HG03060 (cell line): ENCODE results near the gene PRRX2.

Experiments used
- ATAC-seq: cut with Tn5 transposase; IDR thresholded peaks from one replicate; pipeline ENCODE4 v1.9.1; 2021; ENCODE audit warnings: low read depth, moderate number of reproducible peaks; ENCODE audit not compliant: unreplicated experiment

PRRX2 gene

GRCh38 chr9:129673602-129674001 lies 8.2 kb downstream of the PRRX2 start:
- no peak for ATAC-seq

GRCh38 chr9:129674229-129674628 lies 8.8 kb downstream of the PRRX2 start:
- ATAC-seq, result no peak

- no peak for ATAC-seq
Observed at GRCh38 chr9:129675620-129676019, 10.2 kb downstream of the PRRX2 start.

- no peak for ATAC-seq
Observed at GRCh38 chr9:129676287-129676686, 10.8 kb downstream of the PRRX2 start.

- no peak for ATAC-seq
Observed at GRCh38 chr9:129676975-129677374, 11.5 kb downstream of the PRRX2 start.

- ATAC-seq, result no peak
Observed at GRCh38 chr9:129677456-129677855, 12.0 kb downstream of the PRRX2 start.

- ATAC-seq, result no peak
Observed at GRCh38 chr9:129678844-129679243, 13.4 kb downstream of the PRRX2 start.

GRCh38 chr9:129679537-129679936 lies 14.1 kb downstream of the PRRX2 start:
- ATAC-seq, result no peak

- no peak for ATAC-seq
Observed at GRCh38 chr9:129681924-129682323, 16.5 kb downstream of the PRRX2 start.

- no peak for ATAC-seq
Observed at GRCh38 chr9:129682381-129682780, 16.9 kb downstream of the PRRX2 start.

GRCh38 chr9:129685220-129685932 lies 19.9 kb downstream of the PRRX2 start:
- no peak for ATAC-seq

- ATAC-seq, result no peak
Observed at GRCh38 chr9:129685933-129686259, 20.4 kb downstream of the PRRX2 start.

- ATAC-seq, result no peak
Observed at GRCh38 chr9:129686736-129687135, 21.3 kb downstream of the PRRX2 start.

- no peak for ATAC-seq
Observed at GRCh38 chr9:129687391-129687790, 21.9 kb downstream of the PRRX2 start.

- ATAC-seq, result no peak
Observed at GRCh38 chr9:129688285-129689043, 23.0 kb downstream of the PRRX2 start.

- ATAC-seq, result no peak
Observed at GRCh38 chr9:129692534-129692933, 27.1 kb downstream of the PRRX2 start.

- ATAC-seq, result no peak
Observed at GRCh38 chr9:129693741-129694140, 28.3 kb downstream of the PRRX2 start.

GRCh38 chr9:129694243-129694646 lies 28.8 kb downstream of the PRRX2 start:
- no peak for ATAC-seq

GRCh38 chr9:129695870-129696269 lies 30.4 kb downstream of the PRRX2 start:
- ATAC-seq, result no peak

- no peak for ATAC-seq
Observed at GRCh38 chr9:129696944-129697655, 31.7 kb downstream of the PRRX2 start.

- no peak for ATAC-seq
Observed at GRCh38 chr9:129697656-129698253, 32.3 kb downstream of the PRRX2 start.
